ENCODE data around the gene EXOC3. TPM values are rescaled to one million over a fixed set of nuclear protein-coding genes. Genes with fewer than 3 reads are reported as not detected.
A peak's percentile ranks its signal among the peaks of the same experiment; 100 is the strongest.

EXOC3 gene
- total RNA-seq, 1 donor from 2014 or later: 43.3 TPM

DNA sequence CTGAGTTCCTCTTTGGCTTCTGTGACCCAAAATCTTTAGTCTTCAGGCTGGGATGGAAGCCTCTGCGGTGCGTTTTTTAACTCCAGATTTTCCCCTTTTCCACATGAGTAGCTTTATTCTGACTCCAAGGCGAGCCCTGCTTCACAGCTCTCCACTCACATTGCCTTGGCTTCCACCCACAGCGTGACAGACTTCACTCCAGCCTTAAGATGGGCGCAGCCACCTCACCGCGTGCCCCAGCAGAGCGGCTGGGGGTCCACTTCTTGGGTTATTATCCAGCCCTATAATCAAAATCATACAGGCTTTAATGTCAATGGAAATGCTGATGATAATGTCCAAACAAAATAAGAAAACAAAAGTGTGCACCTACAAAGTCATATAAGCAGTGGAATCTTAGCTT lies 1.2 kb downstream of the EXOC3 start:
- H3K9me3 Mint-ChIP-seq (ENCODE audit: low read depth): no peaks in the 10 kb centered on the region
- DNase-seq (ENCODE audit: low spot score): no peak
- TF ChIP-seq, protein P1, sequence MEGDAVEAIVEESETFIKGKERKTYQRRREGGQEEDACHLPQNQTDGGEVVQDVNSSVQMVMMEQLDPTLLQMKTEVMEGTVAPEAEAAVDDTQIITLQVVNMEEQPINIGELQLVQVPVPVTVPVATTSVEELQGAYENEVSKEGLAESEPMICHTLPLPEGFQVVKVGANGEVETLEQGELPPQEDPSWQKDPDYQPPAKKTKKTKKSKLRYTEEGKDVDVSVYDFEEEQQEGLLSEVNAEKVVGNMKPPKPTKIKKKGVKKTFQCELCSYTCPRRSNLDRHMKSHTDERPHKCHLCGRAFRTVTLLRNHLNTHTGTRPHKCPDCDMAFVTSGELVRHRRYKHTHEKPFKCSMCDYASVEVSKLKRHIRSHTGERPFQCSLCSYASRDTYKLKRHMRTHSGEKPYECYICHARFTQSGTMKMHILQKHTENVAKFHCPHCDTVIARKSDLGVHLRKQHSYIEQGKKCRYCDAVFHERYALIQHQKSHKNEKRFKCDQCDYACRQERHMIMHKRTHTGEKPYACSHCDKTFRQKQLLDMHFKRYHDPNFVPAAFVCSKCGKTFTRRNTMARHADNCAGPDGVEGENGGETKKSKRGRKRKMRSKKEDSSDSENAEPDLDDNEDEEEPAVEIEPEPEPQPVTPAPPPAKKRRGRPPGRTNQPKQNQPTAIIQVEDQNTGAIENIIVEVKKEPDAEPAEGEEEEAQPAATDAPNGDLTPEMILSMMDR (IDR thresholded peaks at IDR 0.05): no peak
- H3K36me3 Mint-ChIP-seq (ENCODE audit: low read depth): peaks cover 22% of the 10 kb centered on the region
- H3K27me3 Mint-ChIP-seq (ENCODE audit: low read depth): no peaks in the 10 kb centered on the region
- H3K4me3 Mint-ChIP-seq (ENCODE audit: unreplicated experiment): peak overlapping the region; percentile 97
- peaks cover 38% of the 10 kb centered on the region for H3K4me1 Mint-ChIP-seq (ENCODE audit: low read depth)
- H3K27ac Mint-ChIP-seq (ENCODE audit: unreplicated experiment): peak overlapping the region; percentile 8

DNA sequence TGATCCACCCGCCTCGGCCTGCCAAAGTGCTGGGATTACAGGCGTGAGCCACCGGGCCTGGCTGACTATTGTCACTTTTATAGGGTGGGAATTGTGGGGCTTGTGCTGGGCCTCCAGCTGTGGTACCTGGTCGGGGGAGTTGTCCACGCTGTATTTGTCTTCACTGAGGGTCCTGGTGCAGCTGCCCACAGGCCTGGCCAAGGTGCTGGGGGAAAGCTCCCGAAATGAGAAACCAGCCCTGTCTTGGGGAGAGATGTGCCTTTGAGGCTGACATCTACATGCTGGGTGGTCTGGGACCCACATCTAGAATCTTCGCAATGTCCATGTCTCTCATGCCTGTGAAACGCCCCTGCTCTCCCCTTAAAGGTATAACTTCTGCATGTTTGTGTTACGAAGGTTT lies 2.6 kb downstream of the EXOC3 start:
- TF ChIP-seq, protein P1 (IDR thresholded peaks at IDR 0.05): no peak
- no peak overlapping the region for H3K4me3 Mint-ChIP-seq (ENCODE audit: unreplicated experiment)
- no peak overlapping the region for H3K27ac Mint-ChIP-seq (ENCODE audit: unreplicated experiment)
- H3K9me3 Mint-ChIP-seq (ENCODE audit: low read depth): no peaks in the 10 kb centered on the region
- DNase-seq (ENCODE audit: low spot score): no peak
- no peaks in the 10 kb centered on the region for H3K27me3 Mint-ChIP-seq (ENCODE audit: low read depth)
- peaks cover 31% of the 10 kb centered on the region for H3K36me3 Mint-ChIP-seq (ENCODE audit: low read depth)
- peaks cover 38% of the 10 kb centered on the region for H3K4me1 Mint-ChIP-seq (ENCODE audit: low read depth)

DNA sequence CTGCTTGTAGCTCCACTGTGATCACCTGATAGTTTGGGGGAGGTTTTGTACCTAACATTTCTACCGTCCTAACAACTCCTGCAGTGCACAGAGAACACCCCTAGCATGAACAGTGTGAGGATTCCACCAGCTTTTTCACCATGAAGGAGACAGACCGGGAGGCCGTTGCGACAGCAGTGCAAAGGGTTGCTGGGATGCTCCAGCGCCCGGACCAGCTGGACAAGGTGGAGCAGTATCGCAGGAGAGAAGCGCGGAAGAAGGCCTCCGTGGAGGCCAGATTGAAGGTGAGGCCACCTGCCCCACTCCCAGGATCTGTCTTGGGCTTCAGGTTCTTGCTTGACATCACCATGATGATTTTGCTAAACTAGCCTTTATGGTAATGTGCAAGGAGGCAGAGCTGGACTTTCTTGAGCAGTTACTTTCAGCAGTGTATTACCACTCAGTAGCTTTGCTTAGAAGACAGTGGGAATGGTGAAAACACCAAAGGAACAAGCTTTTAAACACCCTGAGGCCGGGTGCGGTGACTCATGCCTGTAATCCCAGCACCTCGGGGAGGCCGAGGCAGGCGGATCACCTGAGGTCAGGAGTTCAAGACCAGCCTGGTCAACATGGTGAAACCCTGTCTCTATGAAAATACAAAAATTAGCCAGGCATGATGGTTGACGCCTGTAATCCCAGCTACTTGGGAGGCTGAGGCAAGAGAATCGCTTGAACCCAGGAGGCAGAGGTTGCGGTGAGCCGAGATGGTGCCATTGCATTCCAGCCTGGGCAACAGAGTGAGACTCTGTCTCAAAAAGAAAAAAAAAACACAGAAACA lies 3.3 kb downstream of the EXOC3 start:
- H3K36me3 Mint-ChIP-seq (ENCODE audit: low read depth): peaks cover 36% of the 10 kb centered on the region
- DNase-seq (ENCODE audit: low spot score): no peak
- no peak overlapping the region for H3K4me3 Mint-ChIP-seq (ENCODE audit: unreplicated experiment)
- H3K9me3 Mint-ChIP-seq (ENCODE audit: low read depth): no peaks in the 10 kb centered on the region
- H3K27me3 Mint-ChIP-seq (ENCODE audit: low read depth): no peaks in the 10 kb centered on the region
- TF ChIP-seq, protein P1 (IDR thresholded peaks at IDR 0.05): no peak
- H3K27ac Mint-ChIP-seq (ENCODE audit: unreplicated experiment): no peak overlapping the region
- H3K4me1 Mint-ChIP-seq (ENCODE audit: low read depth): peaks cover 34% of the 10 kb centered on the region

DNA sequence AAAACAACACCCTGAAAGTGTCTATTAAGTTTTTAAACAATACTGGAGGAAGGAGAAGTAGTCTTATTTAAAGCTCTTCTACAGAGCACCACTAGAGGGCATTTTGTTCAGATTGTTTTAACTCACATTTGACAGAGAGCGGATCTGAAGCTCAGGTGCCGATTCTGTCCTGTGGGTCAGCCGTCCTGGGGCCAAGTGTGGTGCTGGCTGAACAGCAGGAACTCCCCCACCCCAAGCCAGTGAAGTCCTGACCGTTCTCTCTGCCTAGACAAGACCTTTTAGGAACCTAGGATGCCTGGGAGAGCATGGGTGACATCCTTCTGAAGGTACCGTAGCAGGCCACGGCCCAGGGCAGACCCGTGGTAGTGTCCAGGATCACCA lies 3.9 kb downstream of the EXOC3 start:
- H3K9me3 Mint-ChIP-seq (ENCODE audit: low read depth): peaks cover 5% of the 10 kb centered on the region
- no peak for DNase-seq (ENCODE audit: low spot score)
- H3K36me3 Mint-ChIP-seq (ENCODE audit: low read depth): peaks cover 41% of the 10 kb centered on the region
- H3K27ac Mint-ChIP-seq (ENCODE audit: unreplicated experiment): no peak overlapping the region
- TF ChIP-seq, protein P1 (IDR thresholded peaks at IDR 0.05): peak; percentile 83
- H3K4me1 Mint-ChIP-seq (ENCODE audit: low read depth): peaks cover 31% of the 10 kb centered on the region
- H3K4me3 Mint-ChIP-seq (ENCODE audit: unreplicated experiment): no peak overlapping the region
- no peaks in the 10 kb centered on the region for H3K27me3 Mint-ChIP-seq (ENCODE audit: low read depth)

DNA sequence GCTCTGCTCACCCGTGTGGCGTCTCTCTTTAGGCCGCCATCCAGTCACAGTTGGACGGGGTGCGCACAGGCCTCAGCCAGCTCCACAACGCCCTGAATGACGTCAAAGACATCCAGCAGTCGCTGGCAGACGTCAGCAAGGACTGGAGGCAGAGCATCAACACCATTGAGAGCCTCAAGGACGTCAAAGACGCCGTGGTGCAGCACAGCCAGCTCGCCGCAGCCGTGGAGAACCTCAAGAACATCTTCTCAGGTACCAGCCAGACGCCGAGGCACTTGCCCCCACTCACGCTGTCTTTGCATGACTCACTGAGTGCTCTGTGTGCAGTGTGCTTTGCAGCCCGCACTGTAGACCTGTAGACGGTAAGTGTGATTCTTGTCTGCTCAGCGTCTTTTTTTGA lies 4.5 kb downstream of the EXOC3 start:
- no peak overlapping the region for H3K4me3 Mint-ChIP-seq (ENCODE audit: unreplicated experiment)
- H3K4me1 Mint-ChIP-seq (ENCODE audit: low read depth): peaks cover 25% of the 10 kb centered on the region
- peaks cover 47% of the 10 kb centered on the region for H3K36me3 Mint-ChIP-seq (ENCODE audit: low read depth)

More for the DNA sequence above, 4.5 kb downstream of the EXOC3 start:
- Mint-ChIP-seq H3K27ac (ENCODE audit: unreplicated experiment) (no peak overlapping the region), H3K9me3 (ENCODE audit: low read depth) (peaks cover 10% of the 10 kb centered on the region), H3K27me3 (ENCODE audit: low read depth) (no peaks in the 10 kb centered on the region)
- TF ChIP-seq, protein P1 (IDR thresholded peaks at IDR 0.05): no peak
- DNase-seq (ENCODE audit: low spot score): no peak
